GM12891 (cell line): ENCODE measurements around the gene NDUFA6. TPM values are rescaled to one million over a fixed set of nuclear protein-coding genes. Genes with fewer than 3 reads are reported as not detected.
"Not testable (repeated sequence)": the region's sequence is repeated elsewhere in the genome, so short reads cannot be mapped to it uniquely, and the experiment has no call there.

ENCODE experiments used
- DNase-seq: peaks from one replicate; pipeline ENCODE4 v3.0.0; 2011; ENCODE audit warnings: low spot score; ENCODE audit not compliant: insufficient read length
- FAIRE-seq: peaks from 2 replicates; lab custom pipeline; 2011; peaks lifted over from hg19 to GRCh38; lab: Jason Lieb, UNC
- PAX5 ChIP-seq: IDR thresholded peaks from 2 replicates; pipeline ENCODE4 v1.6.1; 2011; ENCODE audit warnings: low read length, moderate library complexity, mild to moderate bottlenecking; ENCODE audit not compliant: insufficient read depth, severe bottlenecking
- POLR2A ChIP-seq: IDR thresholded peaks from 2 replicates; pipeline ENCODE4 v1.6.1; 2011; ENCODE audit warnings: low read depth, low read length, control low read depth
- POLR2AphosphoS5 ChIP-seq: IDR thresholded peaks from 2 replicates; pipeline ENCODE4 v1.6.1; 2011; ENCODE audit warnings: low read depth, low read length, control low read depth
- POU2F2 ChIP-seq: IDR thresholded peaks from 2 replicates; pipeline ENCODE4 v1.6.1; 2011; ENCODE audit warnings: low read depth, mild to moderate bottlenecking, control low read depth, low read length, moderate library complexity
- SPI1 ChIP-seq: IDR thresholded peaks from 2 replicates; pipeline ENCODE4 v1.6.1; 2011; ENCODE audit warnings: low read depth, low read length, control low read depth
- TAF1 ChIP-seq: IDR thresholded peaks from 2 replicates; pipeline ENCODE4 v1.6.1; 2011; ENCODE audit warnings: low read depth, low read length, control low read depth
- polyA plus RNA-seq: library from polyadenylated mRNA; unstranded; fragments of >200 nt; gene quantifications from one replicate; pipeline ENCODE4 v1.2.1, GENCODE V29; 2012; ENCODE audit warnings: low read depth, missing spikeins, inconsistent platforms; ENCODE audit not compliant: missing spikeins

The NDUFA6 gene
- 112 TPM for polyA plus RNA-seq

DNA sequence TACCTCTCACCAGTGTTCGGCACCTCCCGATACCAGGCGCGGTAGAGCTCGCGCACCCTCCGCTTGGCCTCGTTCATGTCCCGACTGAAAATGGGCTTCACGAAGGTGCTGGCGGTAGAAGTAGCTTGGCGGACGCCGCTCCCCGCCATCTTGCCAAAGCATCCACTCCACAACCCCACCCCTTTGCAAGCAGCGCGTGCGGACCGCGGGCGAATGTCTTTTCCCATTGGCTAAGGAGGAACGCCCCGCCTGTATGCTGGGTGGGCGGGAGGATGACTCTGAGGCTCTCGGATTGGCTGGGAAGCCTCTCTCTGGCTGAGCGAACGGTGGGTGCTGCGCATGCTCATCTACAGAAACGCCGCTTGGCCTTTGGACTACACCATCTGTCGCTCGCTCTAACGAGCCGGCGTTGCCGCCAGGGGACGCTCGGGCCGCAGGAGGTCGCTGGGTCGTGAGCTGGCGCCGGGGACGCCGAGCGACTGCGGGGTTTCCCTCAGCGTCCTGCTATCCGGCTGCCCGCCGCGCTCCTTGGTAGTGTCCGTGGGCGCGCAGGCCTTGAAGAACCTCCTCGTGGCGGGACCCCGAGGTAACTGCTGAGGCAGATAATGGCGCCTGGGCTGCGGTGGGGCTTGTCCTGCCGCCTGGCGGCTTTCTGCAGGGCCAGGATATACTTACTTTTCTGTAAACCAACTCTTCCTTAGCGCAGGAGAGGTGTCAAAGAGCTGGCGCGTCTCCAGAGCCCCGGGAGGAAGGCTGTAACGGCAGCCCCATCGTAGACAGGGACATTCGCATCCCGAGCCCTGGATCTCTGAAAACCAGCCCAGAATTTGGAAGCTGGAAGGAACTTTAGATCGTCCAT is at the start of gene NDUFA6:
Gene NDUFA6, minus strand, starts transcription at position 177 of the 859 bp plus-strand sequence. Its CDS starts 28 bp downstream, at position 149.
- TF ChIP-seq POLR2AphosphoS5 = peak; percentile 88
- TF ChIP-seq POLR2A = peak; percentile 95
- TF ChIP-seq PAX5 = no peak
- TF ChIP-seq POU2F2 = no peak
- no peak for TF ChIP-seq SPI1
- TF ChIP-seq TAF1 = peak; percentile 95
- peak; percentile 99 for FAIRE-seq
- peak; percentile 96 for DNase-seq

DNA sequence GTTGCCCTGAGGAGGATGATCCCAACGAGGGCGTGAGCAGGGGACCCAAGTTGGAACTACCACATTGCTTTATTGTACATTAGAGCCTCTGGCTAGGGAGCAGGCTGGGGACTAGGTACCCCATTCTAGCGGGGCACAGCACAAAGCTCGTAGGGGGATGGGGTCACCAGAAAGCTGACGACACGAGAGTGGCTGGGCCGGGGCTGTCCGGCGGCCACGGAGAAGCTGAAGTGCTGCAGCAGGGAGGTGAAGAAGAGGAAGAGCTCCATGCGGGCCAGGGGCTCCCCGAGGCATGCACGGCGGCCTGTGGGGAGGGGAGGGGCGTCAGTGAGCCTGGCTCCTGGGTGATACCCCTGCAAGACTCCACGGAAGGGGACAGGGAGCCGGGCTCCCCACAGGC is 49.6 kb upstream of the NDUFA6 start:
- not testable (repeated sequence) for DNase-seq, FAIRE-seq

DNA sequence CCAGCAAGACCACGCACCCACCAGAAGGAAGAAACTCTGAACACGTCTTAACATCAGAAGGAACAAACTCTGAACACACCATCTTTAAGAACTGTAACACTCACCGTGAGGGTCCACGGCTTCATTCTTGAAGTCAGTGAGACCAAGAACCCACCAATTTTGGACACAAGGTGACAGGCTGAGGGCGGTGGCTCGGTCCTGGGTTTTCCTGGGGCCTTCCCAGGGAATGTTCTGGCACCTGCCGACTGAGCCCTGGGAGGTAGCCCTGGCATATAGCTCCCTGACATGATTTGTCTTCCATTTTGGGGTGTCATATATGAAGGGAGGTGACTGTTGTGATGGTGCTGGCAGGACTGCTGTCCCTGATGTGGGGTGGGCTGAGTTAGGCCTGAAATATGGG is 48.9 kb upstream of the NDUFA6 start:
- FAIRE-seq, DNase-seq: not testable (repeated sequence)

DNA sequence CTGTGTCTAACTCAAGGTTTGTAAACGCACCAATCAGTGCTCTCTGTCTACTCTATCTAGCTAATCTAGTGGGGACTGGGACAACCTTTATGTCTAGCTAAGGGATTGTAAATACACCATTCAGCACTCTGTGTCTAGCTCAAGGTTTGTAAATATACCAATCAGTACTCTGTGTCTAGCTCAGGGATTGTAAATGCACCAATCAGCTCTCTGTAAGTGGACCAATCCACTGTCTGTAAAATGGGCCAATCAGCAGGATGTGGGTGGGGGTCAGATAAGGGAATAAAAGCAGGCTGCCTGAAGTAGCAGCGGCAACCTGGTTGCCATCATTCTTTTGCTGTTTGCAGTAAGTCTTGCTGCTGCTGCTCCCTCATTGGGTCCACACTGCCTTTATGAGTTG is 48.4 kb upstream of the NDUFA6 start:
- DNase-seq (no peak), FAIRE-seq (no peak)
- TF ChIP-seq POU2F2 = no peak
- no peak for TF ChIP-seq POLR2AphosphoS5
- TF ChIP-seq PAX5 = no peak
- TF ChIP-seq TAF1 = no peak
- TF ChIP-seq POLR2A = no peak
- no peak for TF ChIP-seq SPI1

DNA sequence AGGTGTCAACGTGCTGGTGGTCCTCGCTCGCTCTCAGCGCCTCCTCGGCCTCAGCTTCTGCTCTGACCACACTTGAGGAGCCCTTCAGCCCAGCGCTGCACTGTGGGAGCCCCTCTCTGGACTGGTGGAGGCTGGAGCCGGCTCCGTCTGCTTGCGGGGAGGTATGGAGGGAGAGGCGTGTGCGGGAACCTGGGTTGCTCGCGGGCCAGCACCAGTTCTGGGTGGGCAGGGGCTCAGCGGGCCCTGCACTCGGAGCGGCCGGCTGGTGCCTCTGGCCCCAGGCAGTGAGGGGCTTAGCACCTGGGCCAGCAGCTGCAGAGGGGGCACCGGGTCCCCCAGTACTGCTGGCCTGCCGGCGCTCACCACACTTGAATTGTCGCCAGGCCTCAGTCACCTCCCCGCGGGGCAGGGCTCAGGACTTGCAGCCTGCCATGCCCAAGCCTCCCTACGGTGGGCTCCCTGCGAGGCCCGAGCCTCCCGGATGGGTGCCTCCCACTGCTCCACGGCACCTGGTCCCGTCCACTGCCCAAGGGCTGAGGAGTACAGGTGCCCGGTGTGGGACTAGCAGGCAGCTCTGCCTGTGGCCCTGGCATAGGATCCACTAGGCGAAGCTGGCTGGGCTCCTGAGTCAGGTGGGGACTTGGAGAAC is 47.7 kb upstream of the NDUFA6 start:
- FAIRE-seq (no peak), DNase-seq (no peak)
- TF ChIP-seq POLR2AphosphoS5 = no peak
- TF ChIP-seq TAF1 = no peak
- TF ChIP-seq POU2F2 = no peak
- no peak for TF ChIP-seq SPI1
- TF ChIP-seq PAX5 = no peak
- TF ChIP-seq POLR2A = no peak

DNA sequence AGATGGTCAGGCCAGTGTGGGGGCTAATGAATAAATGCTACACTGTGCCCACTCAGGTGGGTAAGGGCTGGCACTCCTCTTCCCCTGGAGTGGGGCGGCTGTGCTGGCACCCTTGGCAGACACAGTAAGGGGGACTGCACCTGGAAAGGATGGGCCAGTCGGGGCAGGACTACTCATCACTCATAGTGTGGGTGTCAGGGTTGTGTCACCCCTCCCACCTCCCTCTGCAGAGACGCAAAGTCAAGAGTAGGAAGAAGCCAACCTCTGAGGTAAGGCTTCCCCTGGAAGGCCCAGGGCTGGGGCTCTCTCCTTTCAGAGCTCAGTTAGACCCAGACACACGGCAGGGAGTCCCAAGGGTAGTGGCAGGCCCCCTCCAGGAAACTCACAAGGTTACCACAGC is 45.1 kb upstream of the NDUFA6 start:
- DNase-seq = not testable (repeated sequence)
- peak; percentile 98 for FAIRE-seq

DNA sequence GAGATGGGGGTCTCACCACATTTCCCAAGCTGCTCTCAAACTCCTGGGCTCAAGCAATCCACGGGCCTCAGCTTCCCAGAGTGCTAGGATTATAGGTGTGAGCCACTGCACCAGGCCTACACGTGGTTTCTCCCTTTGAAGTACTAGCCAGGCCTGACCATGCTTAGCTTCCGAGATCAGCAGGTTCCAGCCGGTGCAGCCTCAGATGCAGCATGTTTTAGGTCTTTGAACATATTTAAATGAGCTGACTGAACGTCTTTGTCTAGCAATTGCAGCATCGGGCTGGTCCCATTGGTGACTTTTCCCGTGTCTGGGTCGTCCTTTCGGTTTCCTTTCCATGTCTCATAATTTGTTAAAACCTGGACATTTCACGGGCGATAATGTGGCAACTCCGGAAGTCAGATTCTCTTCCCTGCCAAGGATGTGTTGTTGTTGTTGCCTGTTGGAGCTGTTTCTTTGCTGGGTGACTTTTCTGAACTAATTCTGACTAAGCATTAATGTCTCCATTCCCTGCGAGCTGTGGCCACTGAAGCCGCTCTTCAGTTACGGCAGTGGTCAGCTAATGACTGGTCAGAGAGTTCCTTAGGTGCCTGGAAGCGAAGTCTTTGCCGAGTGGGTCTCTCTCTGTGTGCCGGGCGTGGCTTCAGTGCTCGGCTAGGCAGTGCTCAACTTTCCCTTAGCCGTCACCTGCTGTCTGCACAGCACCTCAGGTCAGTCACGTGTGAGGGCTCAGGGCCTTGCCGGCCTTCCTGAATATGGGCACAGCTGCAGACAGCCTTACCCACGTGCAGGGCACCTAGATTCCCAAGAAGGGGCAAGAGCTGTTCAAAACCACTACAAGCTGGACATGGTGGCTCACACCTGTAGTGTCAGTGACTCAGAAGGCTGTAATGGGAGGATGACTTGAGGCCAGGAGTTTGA is 43.8 kb upstream of the NDUFA6 start:
- no peak for DNase-seq
- TF ChIP-seq SPI1 (no peak), TAF1 (no peak), POU2F2 (no peak), POLR2AphosphoS5 (no peak), POLR2A (no peak), PAX5 (no peak)
- peak; percentile 58 for FAIRE-seq

DNA sequence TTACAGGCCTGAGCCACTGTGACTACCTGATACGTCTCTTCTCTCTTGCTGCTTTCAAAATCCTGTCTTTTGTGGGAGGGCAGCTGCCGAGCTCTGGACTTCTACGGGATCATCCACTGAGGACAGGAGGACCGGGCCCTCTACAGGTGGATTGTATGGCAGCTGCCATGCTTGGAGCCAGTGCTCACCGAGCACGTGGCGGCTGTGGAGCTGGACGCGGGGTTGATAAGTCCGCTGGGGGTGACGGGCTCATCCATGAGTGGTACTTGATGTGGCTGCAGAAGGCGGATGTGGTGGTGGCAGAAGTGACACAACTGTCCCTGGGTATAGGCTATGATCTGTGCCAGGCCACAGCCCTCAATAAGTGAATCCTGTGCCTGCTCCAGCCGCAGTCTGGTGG is 41.9 kb upstream of the NDUFA6 start:
- DNase-seq (no peak), FAIRE-seq (no peak)
- TF ChIP-seq SPI1 (no peak), POLR2AphosphoS5 (no peak), TAF1 (no peak), POLR2A (no peak), PAX5 (no peak), POU2F2 (no peak)

DNA sequence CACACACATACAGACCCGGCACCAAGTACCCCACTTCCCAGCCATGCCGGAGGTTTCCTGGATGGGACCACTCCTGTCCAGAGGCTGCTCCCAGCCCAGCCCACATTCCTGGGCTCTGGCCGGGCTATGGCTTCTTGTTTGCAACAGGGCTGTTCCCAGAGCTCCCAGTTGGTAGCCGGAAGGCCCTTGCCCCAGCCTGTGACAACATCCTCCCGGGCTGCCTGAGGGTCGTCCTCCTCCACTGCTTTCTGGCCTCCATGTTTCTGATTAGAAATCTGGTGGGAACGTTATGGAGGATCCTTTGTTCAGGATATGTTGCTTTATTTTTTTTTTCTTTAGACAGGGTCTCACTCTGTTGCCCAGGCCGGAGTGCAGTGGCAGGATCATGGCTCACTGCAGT is 41.0 kb upstream of the NDUFA6 start:
- no peak for DNase-seq

DNA sequence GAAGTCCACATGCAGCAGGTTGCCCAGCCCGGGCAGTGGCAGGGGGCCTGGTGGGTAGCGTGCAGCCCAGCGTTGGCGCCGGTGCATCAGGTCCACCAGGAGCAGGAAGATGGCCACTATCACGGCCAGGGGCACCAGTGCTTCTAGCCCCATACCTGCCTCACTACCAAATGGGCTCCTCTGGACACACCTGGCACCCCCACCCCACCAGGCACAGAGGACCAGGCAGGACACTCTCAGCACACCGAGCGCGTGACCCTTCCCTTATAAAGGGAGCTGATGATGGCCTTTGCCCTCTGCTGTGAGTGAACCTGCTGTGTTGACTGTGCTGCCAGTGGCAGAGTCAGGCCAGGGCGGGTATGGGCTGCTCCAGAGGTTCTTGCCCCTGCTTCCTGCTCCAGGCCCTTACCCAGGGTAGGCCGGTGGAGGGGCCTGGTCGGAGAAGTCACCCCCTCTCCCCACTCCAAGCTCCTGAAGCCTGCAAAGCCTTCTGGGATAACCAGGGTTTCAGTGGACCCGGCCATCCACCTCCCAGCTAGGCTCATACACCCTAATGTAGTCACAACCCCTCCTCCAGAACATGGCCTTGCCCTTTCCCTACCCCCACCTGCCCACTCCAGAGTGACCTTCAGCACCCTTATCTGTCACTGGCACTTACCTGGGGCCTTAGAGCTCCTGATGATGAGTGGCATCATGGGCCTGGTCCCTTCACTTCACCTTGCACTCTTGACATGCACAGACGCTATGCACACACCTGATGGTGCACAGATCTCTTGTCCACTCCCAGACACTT is 40.3 kb upstream of the NDUFA6 start, which contains the start of gene CYP2D6:
Gene CYP2D6, minus strand, starts transcription at position 172 of the 793 bp plus-strand sequence. Its CDS starts 19 bp downstream, at position 153.
- peak; percentile 92 for FAIRE-seq
- not testable (repeated sequence) for DNase-seq

More for the DNA sequence above, 41.0 kb upstream of the NDUFA6 start:
- TF ChIP-seq POLR2AphosphoS5 (no peak), SPI1 (no peak), POLR2A (no peak), TAF1 (no peak), POU2F2 (no peak), PAX5 (no peak)
- FAIRE-seq = no peak

DNA sequence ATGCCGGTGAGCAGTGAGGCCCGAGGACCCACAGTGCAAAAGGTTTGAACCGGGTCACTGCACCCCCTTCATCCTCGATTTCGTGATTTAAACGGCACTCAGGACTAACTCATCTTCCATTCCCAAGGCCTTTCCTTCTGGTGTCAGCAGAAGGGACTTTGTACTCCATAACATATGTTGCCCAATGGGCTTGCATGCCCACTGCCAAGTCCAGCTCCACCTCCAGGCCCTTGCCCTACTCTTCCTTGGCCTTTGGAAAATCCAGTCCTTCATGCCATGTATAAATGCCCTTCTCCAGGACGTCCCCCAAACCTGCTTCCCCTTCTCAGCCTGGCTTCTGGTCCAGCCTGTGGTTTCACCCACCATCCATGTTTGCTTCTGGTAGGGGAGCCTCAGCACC is 39.6 kb upstream of the NDUFA6 start:
- DNase-seq = not testable (repeated sequence)
- FAIRE-seq = peak; percentile 28

DNA sequence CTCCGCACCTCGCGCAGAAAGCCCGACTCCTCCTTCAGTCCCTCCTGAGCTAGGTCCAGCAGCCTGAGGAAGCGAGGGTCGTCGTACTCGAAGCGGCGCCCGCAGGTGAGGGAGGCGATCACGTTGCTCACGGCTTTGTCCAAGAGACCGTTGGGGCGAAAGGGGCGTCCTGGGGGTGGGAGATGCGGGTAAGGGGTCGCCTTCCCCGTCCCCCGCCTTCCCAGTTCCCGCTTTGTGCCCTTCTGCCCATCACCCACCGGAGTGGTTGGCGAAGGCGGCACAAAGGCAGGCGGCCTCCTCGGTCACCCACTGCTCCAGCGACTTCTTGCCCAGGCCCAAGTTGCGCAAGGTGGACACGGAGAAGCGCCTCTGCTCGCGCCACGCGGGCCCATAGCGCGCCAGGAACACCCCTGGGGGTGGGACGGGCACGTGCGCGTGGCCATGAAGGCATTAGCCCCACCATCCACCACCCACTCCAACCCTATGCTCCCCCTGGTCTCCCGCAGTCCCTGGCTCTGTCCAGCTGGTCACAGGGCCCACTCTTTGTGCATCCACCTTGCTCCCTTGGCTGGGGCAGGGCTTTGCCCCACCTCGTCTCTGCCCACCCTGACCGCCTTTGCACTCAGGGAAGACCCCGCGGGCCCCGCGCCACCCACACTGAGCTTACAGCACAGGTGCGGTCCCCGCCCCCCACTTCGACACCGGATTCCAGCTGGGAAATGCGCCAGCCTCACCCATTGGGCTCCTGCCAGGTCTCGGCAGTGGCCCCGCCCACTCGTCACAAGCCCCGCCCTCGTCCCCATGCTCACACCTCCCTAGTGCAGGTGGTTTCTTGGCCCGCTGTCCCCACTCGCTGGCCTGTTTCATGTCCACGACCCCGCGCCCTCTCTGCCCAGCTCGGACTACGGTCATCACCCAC is 38.5 kb upstream of the NDUFA6 start:
- DNase-seq, FAIRE-seq: not testable (repeated sequence)

DNA sequence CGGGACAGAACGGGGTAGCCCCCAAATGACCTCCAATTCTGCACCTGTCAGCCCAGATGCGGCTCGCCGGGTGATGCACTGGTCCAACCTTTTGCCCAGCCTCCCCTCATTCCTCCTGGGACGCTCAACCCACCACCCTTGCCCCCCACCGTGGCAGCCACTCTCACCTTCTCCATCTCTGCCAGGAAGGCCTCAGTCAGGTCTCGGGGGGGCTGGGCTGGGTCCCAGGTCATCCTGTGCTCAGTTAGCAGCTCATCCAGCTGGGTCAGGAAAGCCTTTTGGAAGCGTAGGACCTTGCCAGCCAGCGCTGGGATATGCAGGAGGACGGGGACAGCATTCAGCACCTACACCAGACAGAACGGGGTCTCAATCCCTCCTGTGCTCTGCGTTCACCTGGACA is 37.4 kb upstream of the NDUFA6 start:
- FAIRE-seq, DNase-seq: not testable (repeated sequence)
